Tibial nerve (tissue), 4 donors: ENCODE results near the gene PCDH7. TPM values are rescaled to one million over a fixed set of nuclear protein-coding genes. Genes with fewer than 3 reads are reported as not detected.
A peak's percentile ranks its signal among the peaks of the same experiment; 100 is the strongest.

Experiments
- DNase-seq, 2 donors: peaks; one replicate each; pipeline ENCODE4 v3.0.0-alpha.2; 2019; ENCODE audit warnings: low spot score in 2 of 2
- H3K27ac ChIP-seq, 4 donors: fragments of 200-600 bp; sonication (generic) in 3 of 4; one replicate each; pipeline ENCODE4 v1.5.1; 2017 to 2019; ENCODE audit warnings: mild to moderate bottlenecking in 1 of 4
- H3K27me3 ChIP-seq, 2 donors: fragments of 200-600 bp; sonication (generic) in 1 of 2; one replicate each; pipeline versions ENCODE4 v1.5.1 to v1.6.0; 2017 to 2019
- H3K36me3 ChIP-seq, 3 donors: fragments of 200-600 bp; sonication (generic); one replicate each; pipeline ENCODE4 v1.5.1; 2018 to 2019
- H3K4me1 ChIP-seq, 4 donors: fragments of 200-600 bp; sonication (generic) in 3 of 4; one replicate each; pipeline ENCODE4 v1.5.1; 2017 to 2019
- H3K4me3 ChIP-seq, 4 donors: fragments of 200-600 bp; sonication (generic) in 3 of 4; one replicate each; pipeline ENCODE4 v1.5.1; 2017 to 2019; ENCODE audit warnings: mild to moderate bottlenecking in 1 of 4, moderate library complexity in 1 of 4
- H3K9me3 ChIP-seq, 4 donors: fragments of 200-600 bp; sonication (generic) in 3 of 4; one replicate each; pipeline ENCODE4 v1.5.1; 2017 to 2019
- EP300 ChIP-seq, 2 donors: sonication (generic); formaldehyde crosslinking; IDR thresholded peaks; one replicate each; pipeline ENCODE4 v1.6.1; 2017; ENCODE audit warnings: antibody characterized with exemption in 2 of 2, mild to moderate bottlenecking in 1 of 2
- POLR2A ChIP-seq, 2 donors: fragments of 450-650 bp; IDR thresholded peaks; one replicate each; pipeline ENCODE4 v1.6.1; 2017; ENCODE audit warnings: antibody characterized with exemption in 2 of 2, mild to moderate bottlenecking in 2 of 2, moderate library complexity in 2 of 2
- WGBS, 2 donors: methylation state at CpG; one replicate each; pipeline ENCODE4 v1.1.5; 2018; 5-methylcytosine and 5-hydroxymethylcytosine counted together
- total RNA-seq, 4 donors: library from RNA; depleted of rRNA; stranded (reverse); fragments of >200 nt; gene quantifications; one replicate each; pipeline ENCODE4 v1.1.0, GENCODE V29; 2016
- TF ChIP-seq, protein P1 (sequence below), 5 experiments: fragments of 200-600 bp in 3 of 5; fragments of 450-650 bp in 2 of 5; sonication (generic) in 3 of 5; IDR thresholded peaks; one replicate each; pipeline ENCODE4 v1.5.1; 2016 to 2019; ENCODE audit warnings: antibody characterized with exemption in 5 of 5, mild to moderate bottlenecking in 3 of 5, moderate library complexity in 2 of 5

The PCDH7 gene
- total RNA-seq, 4 donors from 2014 or later, result 5.1 to 26.0 (median 14.2) TPM

- WGBS, 2 donors, result 2 to 3% methylated on average over 6 of the region's 6 CpGs
- Histone ChIP-seq H3K4me3 (peak overlapping the region in 3 of 4 donors; percentile 45 to 69 (median 63)), H3K27ac (no peak overlapping the region), H3K36me3 (no peaks in the 10 kb centered on the region), H3K27me3 (peaks cover 0 to 27% of the 10 kb centered on the region in 2 donors), H3K4me1 (peaks cover 0 to 47% (median 14%) of the 10 kb centered on the region in 4 donors), H3K9me3 (no peaks in the 10 kb centered on the region)
- no peak for DNase-seq
- TF ChIP-seq POLR2A (IDR thresholded peaks at IDR 0.05), result no peak
- TF ChIP-seq, protein P1, sequence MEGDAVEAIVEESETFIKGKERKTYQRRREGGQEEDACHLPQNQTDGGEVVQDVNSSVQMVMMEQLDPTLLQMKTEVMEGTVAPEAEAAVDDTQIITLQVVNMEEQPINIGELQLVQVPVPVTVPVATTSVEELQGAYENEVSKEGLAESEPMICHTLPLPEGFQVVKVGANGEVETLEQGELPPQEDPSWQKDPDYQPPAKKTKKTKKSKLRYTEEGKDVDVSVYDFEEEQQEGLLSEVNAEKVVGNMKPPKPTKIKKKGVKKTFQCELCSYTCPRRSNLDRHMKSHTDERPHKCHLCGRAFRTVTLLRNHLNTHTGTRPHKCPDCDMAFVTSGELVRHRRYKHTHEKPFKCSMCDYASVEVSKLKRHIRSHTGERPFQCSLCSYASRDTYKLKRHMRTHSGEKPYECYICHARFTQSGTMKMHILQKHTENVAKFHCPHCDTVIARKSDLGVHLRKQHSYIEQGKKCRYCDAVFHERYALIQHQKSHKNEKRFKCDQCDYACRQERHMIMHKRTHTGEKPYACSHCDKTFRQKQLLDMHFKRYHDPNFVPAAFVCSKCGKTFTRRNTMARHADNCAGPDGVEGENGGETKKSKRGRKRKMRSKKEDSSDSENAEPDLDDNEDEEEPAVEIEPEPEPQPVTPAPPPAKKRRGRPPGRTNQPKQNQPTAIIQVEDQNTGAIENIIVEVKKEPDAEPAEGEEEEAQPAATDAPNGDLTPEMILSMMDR (IDR thresholded peaks at IDR 0.05), result peak in 4 of 5 experiments; percentile 22 to 40 (median 26)
Measured at GRCh38 chr4:30716158-30716557, 4.0 kb upstream of the PCDH7 start.

GRCh38 chr4:30716681-30717207 lies 3.4 kb upstream of the PCDH7 start:
- 0 to 1% methylated on average over 15 of the region's 15 CpGs for WGBS, 2 donors

GRCh38 chr4:30717208-30718020 lies 2.8 kb upstream of the PCDH7 start:
- TF ChIP-seq EP300 (IDR thresholded peaks at IDR 0.05) (no peak), POLR2A (IDR thresholded peaks at IDR 0.05) (no peak)
- TF ChIP-seq, protein P1 (IDR thresholded peaks at IDR 0.05), result peak in 1 of 5 experiments; percentile 14
- Histone ChIP-seq H3K36me3 (no peaks in the 10 kb centered on the region), H3K27me3 (peaks cover 0 to 37% of the 10 kb centered on the region in 2 donors), H3K4me1 (peaks cover 0 to 58% (median 16%) of the 10 kb centered on the region in 4 donors), H3K4me3 (peak overlapping the region; percentile 43 to 69 (median 54)), H3K27ac (peak overlapping the region in 3 of 4 donors; percentile 17 to 73 (median 67)), H3K9me3 (no peaks in the 10 kb centered on the region)
- WGBS, 2 donors, result 1% methylated on average over 52 to 55 of the region's 55 CpGs
- DNase-seq, result no peak

More at GRCh38 chr4:30716681-30717207, 3.4 kb upstream of the PCDH7 start:
- H3K36me3 ChIP-seq, result no peaks in the 10 kb centered on the region
- no peak for DNase-seq
- H3K27me3 ChIP-seq, result peaks cover 0 to 33% of the 10 kb centered on the region in 2 donors
- no peaks in the 10 kb centered on the region for H3K9me3 ChIP-seq
- H3K4me1 ChIP-seq, result peaks cover 0 to 53% (median 14%) of the 10 kb centered on the region in 4 donors
- TF ChIP-seq, protein P1 (IDR thresholded peaks at IDR 0.05), result no peak
- TF ChIP-seq EP300 (IDR thresholded peaks at IDR 0.05) (no peak), POLR2A (IDR thresholded peaks at IDR 0.05) (no peak)
- H3K27ac ChIP-seq, result peak overlapping the region in 3 of 4 donors; percentile 17 to 73 (median 36)
- H3K4me3 ChIP-seq, result peak overlapping the region; percentile 43 to 69 (median 54)

- TF ChIP-seq POLR2A (IDR thresholded peaks at IDR 0.05), result no peak
- TF ChIP-seq, protein P1 (IDR thresholded peaks at IDR 0.05), result no peak
- no peak for TF ChIP-seq EP300 (IDR thresholded peaks at IDR 0.05)
Measured at GRCh38 chr4:30718021-30718542, 2.1 kb upstream of the PCDH7 start.

More at GRCh38 chr4:30718021-30718542, 2.1 kb upstream of the PCDH7 start:
- H3K36me3 ChIP-seq, result no peaks in the 10 kb centered on the region
- peaks cover 0 to 60% (median 16%) of the 10 kb centered on the region in 4 donors for H3K4me1 ChIP-seq
- peaks cover 0 to 44% of the 10 kb centered on the region in 2 donors for H3K27me3 ChIP-seq
- WGBS, 2 donors, result 1 to 2% methylated on average over 24 to 30 of the region's 34 CpGs
- peak overlapping the region in 2 of 4 donors; percentile 67 to 73 for H3K27ac ChIP-seq
- H3K9me3 ChIP-seq, result no peaks in the 10 kb centered on the region
- DNase-seq, result no peak
- H3K4me3 ChIP-seq, result peak overlapping the region; percentile 43 to 69 (median 54)
